PC-9 (cell line): Measurements from ENCODE around the gene PSMG2. TPM values are rescaled to one million over a fixed set of nuclear protein-coding genes. Genes with fewer than 3 reads are reported as not detected.

Source experiments
- BruUV-seq: library from RNA; stranded (reverse); fragments of 400-500 nt; replicated peaks from 2 replicates; lab custom pipeline; 2021; lab: Mats Ljungman, UMichigan
- CTCF ChIA-PET: fragments of 300-600 bp; sonication (Branson Sonifier 250); formaldehyde crosslinking; loops from one replicate; lab custom pipeline; 2022; ENCODE audit warnings: antibody characterized with exemption; lab: Charles Lee
- POLR2A ChIA-PET: fragments of 300-600 bp; sonication (Branson Sonifier 250); formaldehyde crosslinking; loops from one replicate; lab custom pipeline; 2022; ENCODE audit warnings: antibody characterized with exemption; ENCODE audit not compliant: unreplicated experiment; lab: Charles Lee
- DNase-seq, 2 experiments: peaks; one replicate each; pipeline versions ENCODE4 v3.0.0 to v3.0.0-alpha.2; 2015 to 2022; ENCODE audit warnings: mixed read lengths in 1 of 2
- H2AFZ ChIP-seq: fragments of 200-600 bp; sonication (generic); 2 replicates; pipeline ENCODE4 v1.8.1; 2017; ENCODE audit warnings: antibody characterized with exemption
- H3F3A ChIP-seq: fragments of 200-600 bp; sonication (generic); 2 replicates; pipeline ENCODE4 v1.8.1; 2017; ENCODE audit warnings: antibody characterized with exemption, mild to moderate bottlenecking, low read depth; ENCODE audit not compliant: insufficient read depth
- H3K27ac ChIP-seq: fragments of 200-600 bp; sonication (generic); 2 replicates; pipeline ENCODE4 v1.6.1; 2016; ENCODE audit warnings: mixed run types
- H3K27me3 ChIP-seq: fragments of 200-600 bp; sonication (generic); 2 replicates; pipeline ENCODE4 v1.6.1; 2016; ENCODE audit warnings: low read depth, mixed run types; ENCODE audit not compliant: insufficient read depth
- H3K36me3 ChIP-seq: fragments of 200-600 bp; sonication (generic); 2 replicates; pipeline ENCODE4 v1.6.1; 2016; ENCODE audit warnings: low read depth, mixed run types
- H3K4me1 ChIP-seq: fragments of 200-600 bp; sonication (generic); replicated peaks from 2 replicates; pipeline ENCODE4 v1.6.1; 2016; ENCODE audit warnings: mixed run types; ENCODE audit not compliant: insufficient read depth
- H3K4me2 ChIP-seq: fragments of 200-600 bp; sonication (generic); 2 replicates; pipeline ENCODE4 v1.6.1; 2017; ENCODE audit warnings: mixed run types
- H3K4me3 ChIP-seq: fragments of 200-600 bp; sonication (generic); 2 replicates; pipeline ENCODE4 v1.6.1; 2016; ENCODE audit warnings: mixed run types
- H3K79me2 ChIP-seq: fragments of 200-600 bp; sonication (generic); 2 replicates; pipeline ENCODE4 v1.6.1; 2017; ENCODE audit warnings: low read depth, mixed run types
- H3K9me2 ChIP-seq: fragments of 200-600 bp; sonication (generic); 2 replicates; pipeline ENCODE4 v1.8.1; 2017; ENCODE audit warnings: mild to moderate bottlenecking; ENCODE audit not compliant: insufficient read depth
- H3K9me3 ChIP-seq: fragments of 200-600 bp; sonication (generic); 2 replicates; pipeline ENCODE4 v1.8.1; 2016; ENCODE audit warnings: low read depth; ENCODE audit not compliant: insufficient read depth
- H4K20me1 ChIP-seq: fragments of 200-600 bp; sonication (generic); 2 replicates; pipeline ENCODE4 v1.8.1; 2017; ENCODE audit not compliant: insufficient read depth
- CTCF ChIP-seq: fragments of 200-600 bp; sonication (generic); conservative IDR thresholded peaks from 2 replicates; pipeline ENCODE4 v1.6.1; 2017; ENCODE audit warnings: mixed run types, antibody characterized with exemption, mild to moderate bottlenecking, moderate library complexity
- EZH2 ChIP-seq: fragments of 200-600 bp; sonication (generic); IDR thresholded peaks from 2 replicates; pipeline ENCODE4 v1.8.0; 2017; ENCODE audit warnings: antibody characterized with exemption, low read depth
- intact Hi-C: fragments of 100-400 bp; cut with micrococcal nuclease; formaldehyde crosslinking; loops from one replicate; pipeline ENCODE4 v1.10.0; 2022; ENCODE audit not compliant: unreplicated experiment
- total RNA-seq: library from RNA; stranded (reverse); gene quantifications from 2 replicates; pipeline ENCODE4 v1.2.3, GENCODE V29; 2021

Gene PSMG2
- total RNA-seq, 1 experiment from 2014 or later = 123 TPM

- H3K27me3 ChIP-seq = no peaks in the 10 kb centered on the region
- no peaks in the 10 kb centered on the region for H4K20me1 ChIP-seq
- ChIA-PET POLR2A (interaction anchor here (0.5 kb wide), 1 partner anchor 216 kb away, joined by 8 read pairs; no protein-coding TSS in a partner anchor), CTCF (no interaction called here)
- H3K36me3 ChIP-seq = no peaks in the 10 kb centered on the region
- H3K79me2 ChIP-seq = no peaks in the 10 kb centered on the region
- no peak overlapping the region for H3K4me2 ChIP-seq
- no peaks in the 10 kb centered on the region for H3F3A ChIP-seq
- no TSS peak for BruUV-seq
- H3K4me1 ChIP-seq = no peaks in the 10 kb centered on the region
- TF ChIP-seq EZH2 (no peak), CTCF (no peak)
- no peak overlapping the region for H3K27ac ChIP-seq
- DNase-seq = no peak
- no peak overlapping the region for H3K4me3 ChIP-seq
- H2AFZ ChIP-seq = no peak overlapping the region
- no peaks in the 10 kb centered on the region for H3K9me2 ChIP-seq
- intact Hi-C loops = no loop called here
- H3K9me3 ChIP-seq = no peaks in the 10 kb centered on the region
Observed at GRCh38 chr18:12769644-12770440, 67.0 kb downstream of the PSMG2 start.

GRCh38 chr18:12770469-12771219 lies 67.8 kb downstream of the PSMG2 start:
- no TSS peak for BruUV-seq
- H3K4me2 ChIP-seq = no peak overlapping the region
- no peak for TF ChIP-seq CTCF
- TF ChIP-seq EZH2 = no peak

DNA sequence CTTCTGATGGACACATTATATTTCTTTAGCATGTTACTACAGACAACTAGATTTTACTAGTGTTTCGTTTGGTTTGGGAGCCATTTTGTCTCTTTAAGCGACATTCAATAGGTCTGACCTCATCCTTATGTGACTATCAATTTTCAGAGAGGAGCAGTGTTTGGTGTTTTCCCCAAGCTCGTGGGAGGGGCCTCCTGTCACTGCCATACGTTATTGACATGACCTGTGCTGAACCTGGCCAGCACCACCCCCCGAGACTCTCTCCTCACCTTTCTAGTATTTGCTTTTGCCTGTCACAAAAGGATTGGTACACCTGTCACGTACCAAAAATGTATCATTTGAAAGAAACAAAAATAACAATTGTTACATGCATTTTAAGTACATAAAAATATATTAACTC lies 69.3 kb downstream of the PSMG2 start:
- Histone ChIP-seq H3K27ac (no peak overlapping the region), H3K9me2 (no peaks in the 10 kb centered on the region), H2AFZ (no peak overlapping the region), H4K20me1 (no peaks in the 10 kb centered on the region), H3K4me3 (no peak overlapping the region), H3K36me3 (no peaks in the 10 kb centered on the region), H3K9me3 (no peaks in the 10 kb centered on the region), H3F3A (no peaks in the 10 kb centered on the region), H3K4me2 (no peak overlapping the region), H3K79me2 (no peaks in the 10 kb centered on the region), H3K4me1 (no peaks in the 10 kb centered on the region), H3K27me3 (no peaks in the 10 kb centered on the region)
- DNase-seq = no peak
- ChIA-PET POLR2A (no interaction called here), CTCF (no interaction called here)
- intact Hi-C loops = no loop called here
- no TSS peak for BruUV-seq
- TF ChIP-seq EZH2 (no peak), CTCF (no peak)

More at GRCh38 chr18:12770469-12771219, 67.8 kb downstream of the PSMG2 start:
- Histone ChIP-seq H3K4me3 (no peak overlapping the region), H3F3A (no peaks in the 10 kb centered on the region), H3K27me3 (no peaks in the 10 kb centered on the region), H3K9me3 (no peaks in the 10 kb centered on the region), H3K9me2 (no peaks in the 10 kb centered on the region), H2AFZ (no peak overlapping the region), H3K4me1 (no peaks in the 10 kb centered on the region), H3K36me3 (no peaks in the 10 kb centered on the region), H4K20me1 (no peaks in the 10 kb centered on the region), H3K79me2 (no peaks in the 10 kb centered on the region), H3K27ac (no peak overlapping the region)
- DNase-seq = no peak
- CTCF ChIA-PET = no interaction called here
- intact Hi-C loops = no loop called here
- POLR2A ChIA-PET = interaction anchor here (0.5 kb wide), 1 partner anchor 215 kb away, joined by 8 read pairs; no protein-coding TSS in a partner anchor
